Limb (tissue), 2 donors: ENCODE measurements around the gene TRIM44.

Source experiments
- DNase-seq, 2 donors: peaks; one replicate each; pipeline ENCODE4 v3.0.0-alpha.2; 2016; ENCODE audit errors: extremely low spot score in 2 of 2

Gene TRIM44

GRCh38 chr11:35662649-35663407 is at the start of gene TRIM44:
TSS of gene TRIM44 (plus strand) at chr11:35662775. CDS start at chr11:35663112, 337 bp downstream.
- peak; percentile 83 to 90 for DNase-seq

- no peak for DNase-seq
Observed at GRCh38 chr11:35614939-35615569, 47.5 kb upstream of the TRIM44 start.

- DNase-seq = peak in 1 of 2 donors; percentile 92
Observed at GRCh38 chr11:35615921-35616900, 46.4 kb upstream of the TRIM44 start.

GRCh38 chr11:35617316-35617686 is 45.3 kb upstream of the TRIM44 start:
- no peak for DNase-seq

- DNase-seq = peak; percentile 71 to 93
Observed at GRCh38 chr11:35617687-35618496, 44.7 kb upstream of the TRIM44 start, which contains the start of gene FJX1. TSS of gene FJX1 (plus strand) at chr11:35618460. CDS start at chr11:35618637, 177 bp downstream.

- DNase-seq = peak in 1 of 2 donors; percentile 75
Observed at GRCh38 chr11:35618497-35619115, 44.0 kb upstream of the TRIM44 start.

GRCh38 chr11:35619116-35619854 is 43.3 kb upstream of the TRIM44 start:
- DNase-seq = peak in 1 of 2 donors; percentile 76

GRCh38 chr11:35619855-35620640 is 42.5 kb upstream of the TRIM44 start:
- DNase-seq = peak in 1 of 2 donors; percentile 74

GRCh38 chr11:35620795-35621194 is 41.8 kb upstream of the TRIM44 start:
- no peak for DNase-seq

- no peak for DNase-seq
Observed at GRCh38 chr11:35621620-35622019, 41.0 kb upstream of the TRIM44 start.

GRCh38 chr11:35622070-35622469 is 40.5 kb upstream of the TRIM44 start:
- DNase-seq = no peak

- no peak for DNase-seq
Observed at GRCh38 chr11:35623621-35624168, 38.9 kb upstream of the TRIM44 start.

GRCh38 chr11:35624316-35624715 is 38.3 kb upstream of the TRIM44 start:
- DNase-seq = no peak

- no peak for DNase-seq
Observed at GRCh38 chr11:35624781-35625180, 37.8 kb upstream of the TRIM44 start.

GRCh38 chr11:35626501-35626900 is 36.1 kb upstream of the TRIM44 start:
- DNase-seq = no peak

- DNase-seq = no peak
Observed at GRCh38 chr11:35629511-35629910, 33.1 kb upstream of the TRIM44 start.

GRCh38 chr11:35629914-35630313 is 32.7 kb upstream of the TRIM44 start:
- no peak for DNase-seq

GRCh38 chr11:35631891-35632290 is 30.7 kb upstream of the TRIM44 start:
- DNase-seq = no peak

- no peak for DNase-seq
Observed at GRCh38 chr11:35632301-35632700, 30.3 kb upstream of the TRIM44 start.
